Measurements from ENCODE around the gene CMSS1.

Gene CMSS1

DNA sequence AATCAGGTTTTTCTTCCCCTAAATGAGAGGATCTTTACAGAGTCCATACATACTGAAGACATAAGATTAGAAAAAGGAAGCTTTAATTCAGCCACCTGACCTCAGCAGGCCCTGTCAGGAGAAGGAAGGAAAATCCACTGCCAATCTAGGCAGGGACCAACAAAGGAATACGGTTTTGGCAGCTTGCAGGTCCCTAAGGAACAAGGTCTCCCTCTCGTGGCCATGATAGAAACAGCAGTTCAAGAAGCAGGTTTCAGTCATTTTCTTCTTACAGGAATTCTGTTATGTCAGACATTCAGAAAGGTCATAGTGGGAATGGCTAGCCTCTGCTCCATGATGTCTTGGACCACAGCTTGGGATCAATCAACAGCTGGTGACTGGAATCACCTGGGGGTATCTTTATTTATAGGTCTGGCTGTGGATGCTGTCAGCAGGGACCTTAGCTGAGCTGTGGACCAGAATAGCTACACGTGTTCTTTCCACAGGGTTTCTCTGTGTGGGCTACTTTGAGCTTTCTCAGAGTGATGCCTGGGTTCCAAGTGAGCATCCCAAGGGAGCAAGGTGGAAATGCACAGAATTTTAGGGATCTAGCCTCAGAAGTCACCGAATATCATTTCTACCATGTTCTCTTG lies 9.4 kb upstream of the CMSS1 start:
- TF ChIP-seq, protein P1, sequence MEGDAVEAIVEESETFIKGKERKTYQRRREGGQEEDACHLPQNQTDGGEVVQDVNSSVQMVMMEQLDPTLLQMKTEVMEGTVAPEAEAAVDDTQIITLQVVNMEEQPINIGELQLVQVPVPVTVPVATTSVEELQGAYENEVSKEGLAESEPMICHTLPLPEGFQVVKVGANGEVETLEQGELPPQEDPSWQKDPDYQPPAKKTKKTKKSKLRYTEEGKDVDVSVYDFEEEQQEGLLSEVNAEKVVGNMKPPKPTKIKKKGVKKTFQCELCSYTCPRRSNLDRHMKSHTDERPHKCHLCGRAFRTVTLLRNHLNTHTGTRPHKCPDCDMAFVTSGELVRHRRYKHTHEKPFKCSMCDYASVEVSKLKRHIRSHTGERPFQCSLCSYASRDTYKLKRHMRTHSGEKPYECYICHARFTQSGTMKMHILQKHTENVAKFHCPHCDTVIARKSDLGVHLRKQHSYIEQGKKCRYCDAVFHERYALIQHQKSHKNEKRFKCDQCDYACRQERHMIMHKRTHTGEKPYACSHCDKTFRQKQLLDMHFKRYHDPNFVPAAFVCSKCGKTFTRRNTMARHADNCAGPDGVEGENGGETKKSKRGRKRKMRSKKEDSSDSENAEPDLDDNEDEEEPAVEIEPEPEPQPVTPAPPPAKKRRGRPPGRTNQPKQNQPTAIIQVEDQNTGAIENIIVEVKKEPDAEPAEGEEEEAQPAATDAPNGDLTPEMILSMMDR (IDR thresholded peaks at IDR 0.05; ENCODE audit: insufficient read depth, low read depth, low read length, missing control alignments): peak; percentile 73
- H3K4me3 ChIP-seq (ENCODE audit: low read depth, low read length): no peak overlapping the region
- DNase-seq (ENCODE audit: low read depth): peak; percentile 70

DNA sequence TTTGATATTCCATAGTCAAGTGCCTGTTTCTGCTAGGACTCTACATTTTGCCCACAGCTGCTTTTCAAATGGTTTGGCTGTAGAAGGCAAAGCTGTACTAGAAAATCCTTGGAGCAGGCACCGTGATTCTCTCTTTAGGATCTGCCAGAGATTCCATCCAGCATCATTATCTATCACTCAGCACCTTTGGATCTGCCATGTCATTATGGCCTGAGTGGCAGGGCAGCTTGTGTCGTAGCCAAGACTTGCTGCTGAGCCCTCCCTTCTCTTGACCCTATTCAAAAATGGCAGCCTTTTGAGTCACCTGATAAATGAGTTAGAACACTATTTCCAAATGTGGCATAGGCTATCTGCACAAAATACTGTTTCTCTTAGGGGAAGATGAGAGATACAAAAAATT lies 8.1 kb upstream of the CMSS1 start:
- no peak for DNase-seq (ENCODE audit: low read depth)
- TF ChIP-seq, protein P1 (IDR thresholded peaks at IDR 0.05; ENCODE audit: insufficient read depth, low read depth, low read length, missing control alignments): no peak
- H3K4me3 ChIP-seq (ENCODE audit: low read depth, low read length): no peak overlapping the region

DNA sequence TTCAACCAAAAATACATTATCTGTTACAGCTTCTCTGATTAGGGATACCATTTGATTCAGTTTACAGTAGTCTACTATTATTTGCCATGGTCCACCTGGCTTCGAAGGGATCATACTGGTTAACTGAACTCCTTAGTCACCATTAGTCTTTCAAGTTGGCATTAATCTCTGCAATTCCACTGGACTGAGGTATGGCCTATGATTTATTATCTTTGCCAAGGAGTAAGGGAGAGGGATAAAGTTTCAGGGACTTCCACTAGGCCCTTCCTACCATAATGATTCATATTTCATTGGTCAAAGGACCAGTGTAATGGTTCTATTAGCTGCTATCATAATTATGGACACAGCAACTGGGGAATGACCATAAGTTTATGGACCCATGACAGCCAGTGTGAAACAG lies 7.3 kb upstream of the CMSS1 start:
- no peak for DNase-seq (ENCODE audit: low read depth)
- TF ChIP-seq, protein P1 (IDR thresholded peaks at IDR 0.05; ENCODE audit: insufficient read depth, low read depth, low read length, missing control alignments): no peak
- no peak overlapping the region for H3K4me3 ChIP-seq (ENCODE audit: low read depth, low read length)

DNA sequence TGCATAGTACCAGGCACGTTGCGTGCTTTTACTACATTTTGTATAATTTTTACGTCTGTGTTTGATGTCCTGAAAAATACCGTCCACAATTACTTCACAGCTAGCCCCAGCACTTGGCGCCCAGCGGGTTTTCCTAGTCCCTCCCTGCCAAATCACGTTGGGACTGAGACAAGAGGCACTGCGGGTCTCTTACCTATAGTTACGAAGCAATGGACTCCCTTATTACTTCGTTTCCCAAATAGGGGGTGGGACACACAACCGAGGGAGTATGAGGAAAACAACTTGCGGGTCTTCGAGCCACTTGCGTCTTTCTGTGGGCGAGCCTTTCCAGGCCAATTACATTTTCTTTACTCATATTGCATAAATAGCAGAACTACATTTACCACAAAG lies 620 bp upstream of the CMSS1 start:
- TF ChIP-seq, protein P1 (IDR thresholded peaks at IDR 0.05; ENCODE audit: insufficient read depth, low read depth, low read length, missing control alignments): no peak
- peak overlapping the region; percentile 90 for H3K4me3 ChIP-seq (ENCODE audit: low read depth, low read length)
- no peak for DNase-seq (ENCODE audit: low read depth)

DNA sequence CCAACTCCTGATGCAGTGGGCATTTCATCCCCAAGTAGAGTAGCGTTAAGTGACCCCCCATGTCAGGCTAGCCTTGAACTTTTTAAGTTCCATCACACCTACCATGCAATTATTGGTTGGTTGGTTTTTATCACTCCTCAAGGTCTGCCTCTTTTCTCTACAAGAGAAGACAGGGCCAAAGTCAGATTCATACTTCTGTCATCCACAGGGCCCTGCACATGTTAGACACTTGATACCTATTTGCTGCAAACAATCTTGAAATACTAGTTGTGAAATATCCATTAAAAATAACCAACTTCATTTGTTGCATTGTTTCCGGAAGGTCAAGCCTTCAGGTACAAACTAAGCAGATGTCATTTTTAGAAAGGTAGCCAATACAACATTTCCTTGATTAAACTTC lies 1.2 kb downstream of the CMSS1 start:
- peak overlapping the region; percentile 90 for H3K4me3 ChIP-seq (ENCODE audit: low read depth, low read length)
- DNase-seq (ENCODE audit: low read depth): no peak
- TF ChIP-seq, protein P1 (IDR thresholded peaks at IDR 0.05; ENCODE audit: insufficient read depth, low read depth, low read length, missing control alignments): no peak

DNA sequence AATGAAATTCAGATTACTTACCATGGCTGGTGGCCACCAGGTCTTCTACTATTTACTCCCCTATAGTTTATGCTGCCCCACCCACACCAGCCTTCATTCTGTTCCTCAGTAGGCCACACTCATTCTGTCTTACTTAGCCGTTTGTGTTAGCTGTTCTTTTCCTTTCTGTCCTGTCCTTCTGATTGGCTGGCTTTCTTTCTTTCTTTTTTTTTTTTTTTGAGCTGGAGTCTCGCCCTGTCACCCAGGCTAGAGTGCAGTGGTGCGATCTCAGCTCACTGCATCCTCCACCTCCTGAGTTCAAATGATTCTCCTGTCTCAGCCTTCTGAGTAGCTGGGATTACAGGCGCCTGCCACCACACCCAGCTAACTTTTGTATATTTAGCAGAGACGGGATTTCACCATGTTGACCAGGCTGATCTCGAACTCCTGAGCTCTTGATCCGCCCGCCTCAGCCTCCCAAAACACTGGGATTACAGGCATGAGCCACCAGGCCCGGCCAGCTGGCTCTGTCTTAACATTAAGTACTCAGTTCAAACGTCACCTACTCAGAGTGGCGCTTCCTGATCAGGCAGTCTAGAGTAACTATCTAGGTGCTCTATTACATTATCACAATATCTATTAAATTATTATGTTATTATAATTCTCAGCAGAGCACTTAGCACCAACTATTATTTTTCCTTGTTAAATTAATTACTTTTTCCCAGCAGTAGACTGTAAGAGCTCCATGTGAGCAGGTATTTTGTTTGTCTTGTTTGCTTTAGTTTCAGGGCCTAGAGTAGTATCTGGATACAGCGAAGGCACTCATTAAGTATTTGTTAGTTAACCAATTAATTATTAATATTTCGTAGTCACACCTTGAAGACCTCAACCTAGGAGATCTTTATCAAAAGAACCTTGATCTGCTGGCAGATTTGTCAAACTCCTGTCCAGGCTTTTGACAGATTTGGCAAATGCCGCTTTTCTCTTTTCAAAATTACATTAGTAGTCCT lies 6.4 kb downstream of the CMSS1 start:
- TF ChIP-seq, protein P1 (IDR thresholded peaks at IDR 0.05; ENCODE audit: insufficient read depth, low read depth, low read length, missing control alignments): no peak
- H3K4me3 ChIP-seq (ENCODE audit: low read depth, low read length): no peak overlapping the region
- no peak for DNase-seq (ENCODE audit: low read depth)

Data from GM12865 (cell line).